Adrenal gland (tissue), 12 donors: ENCODE data around the gene SRSF11. TPM values are rescaled to one million over a fixed set of nuclear protein-coding genes. Genes with fewer than 3 reads are reported as not detected.

ENCODE experiments used
- DNase-seq, 7 donors: peaks; one replicate each; pipeline ENCODE4 v3.0.0-alpha.2; 2019 to 2020
- H3K27ac ChIP-seq, 5 donors: fragments of 200-600 bp; sonication (generic) in 4 of 5; 1 replicate in 3 of 5; 2 replicates in 2 of 5; pipeline versions ENCODE4 v1.5.1 to v1.8.0; 2016 to 2020; ENCODE audit warnings: mild to moderate bottlenecking in 1 of 5
- H3K27me3 ChIP-seq: fragments of 200-600 bp; 2 replicates; pipeline ENCODE4 v1.8.0; 2021
- H3K36me3 ChIP-seq, 2 donors: fragments of 200-600 bp; replicated peaks in 1 of 2; 1 replicate in 1 of 2; 2 replicates in 1 of 2; pipeline versions ENCODE4 v1.5.1 to v1.8.0; 2018 to 2022
- H3K4me1 ChIP-seq, 2 donors: fragments of 200-600 bp; replicated peaks in 1 of 2; 1 replicate in 1 of 2; 2 replicates in 1 of 2; pipeline versions ENCODE4 v1.5.1 to v1.8.0; 2018 to 2021
- H3K4me3 ChIP-seq, 4 donors: fragments of 200-600 bp; sonication (generic) in 3 of 4; one replicate each; pipeline ENCODE4 v1.5.1; 2016 to 2018
- H3K9me3 ChIP-seq, 3 donors: fragments of 200-600 bp; sonication (generic) in 1 of 3; replicated peaks in 1 of 3; 1 replicate in 2 of 3; 2 replicates in 1 of 3; pipeline versions ENCODE4 v1.5.1 to v1.8.0; 2016 to 2021
- POLR2A ChIP-seq, 2 donors: fragments of 450-650 bp; IDR thresholded peaks; one replicate each; pipeline ENCODE4 v1.6.1; 2017; ENCODE audit warnings: antibody characterized with exemption in 2 of 2, mild to moderate bottlenecking in 2 of 2, moderate library complexity in 1 of 2
- WGBS, 4 donors: extraction: QIAGEN DNeasy Blood & Tissue Kit in 2 of 4; methylation state at CpG; one replicate each; pipeline versions ENCODE4 v1.1.5 to v1.1.7; 2013 to 2017; 5-methylcytosine and 5-hydroxymethylcytosine counted together
- intact Hi-C, 2 donors: fragments of 100-400 bp; cut with DNase I; formaldehyde crosslinking; loops; one replicate each; pipeline versions ENCODE4 v1.14.1 to v1.15.0; 2022 to 2023
- polyA plus RNA-seq, 3 donors: library from polyadenylated mRNA; stranded (reverse); fragments of 200-250 nt in 2 of 3; fragments of 350-450 nt in 1 of 3; fragmentation: Illumina TruSeq in 1 of 3; extraction: RNeasy Lipid Tissue Mini Kit (QIAGEN cat#74804) in 1 of 3; gene quantifications; one replicate each; pipeline ENCODE4 v1.2.3, GENCODE V29; 2013 to 2014
- total RNA-seq, 9 donors: library from RNA; depleted of rRNA in 4 of 9; stranded (reverse); fragments of >200 nt in 4 of 9; fragments of 120-200 nt in 1 of 9; fragmentation: NEBNext Ultra II Directional in 1 of 9; extraction: Animal tissue kit (Norgen Biotek cat#: 25700) in 1 of 9; gene quantifications; one replicate each; pipeline versions ENCODE4 v1.1.0 to v1.2.4, GENCODE V29; 2013 to 2023
- TF ChIP-seq, protein P1 (sequence below), 6 experiments: fragments of 450-650 bp in 4 of 6; fragments of 200-600 bp in 2 of 6; sonication (generic) in 1 of 6; IDR thresholded peaks; 1 replicate in 5 of 6; 2 replicates in 1 of 6; pipeline versions ENCODE4 v1.5.1 to v1.8.0; 2016 to 2021; ENCODE audit warnings: antibody characterized with exemption in 6 of 6, mild to moderate bottlenecking in 2 of 6, moderate library complexity in 1 of 6
- donor health status: healthy with polysubstance abuse.
- donor health status: Bipolar disorder and iron deficiency.
- donor health status: DM: yes; HTN: yes; CAD: no.
- donor health status: DM: no; HTN: no; CAD: no.
- donor health status: DM: no; HTN: no; CAD: no.
- donor health status: DM: yes; HTN: yes; CAD: no.

Gene SRSF11
- total and polyA plus RNA-seq, 12 donors: 43.3 to 276 (median 123) TPM

- peaks cover 0 to 84% of the 10 kb centered on the region in 2 donors for H3K36me3 ChIP-seq
- intact Hi-C loops: loop anchor here in 1 of 2 donors (10.0 kb wide), 1 partner anchor 817 kb away; no protein-coding TSS in a partner anchor
- H3K9me3 ChIP-seq: no peaks in the 10 kb centered on the region
- H3K27me3 ChIP-seq: no peaks in the 10 kb centered on the region
- no peak for TF ChIP-seq POLR2A (IDR thresholded peaks at IDR 0.05)
- no peak overlapping the region for H3K4me3 ChIP-seq
- H3K4me1 ChIP-seq: peaks cover 0 to 6% of the 10 kb centered on the region in 2 donors
- DNase-seq: no peak
- H3K27ac ChIP-seq: no peak overlapping the region
Measured at GRCh38 chr1:70247768-70248167, 26.6 kb downstream of the SRSF11 start.

DNA sequence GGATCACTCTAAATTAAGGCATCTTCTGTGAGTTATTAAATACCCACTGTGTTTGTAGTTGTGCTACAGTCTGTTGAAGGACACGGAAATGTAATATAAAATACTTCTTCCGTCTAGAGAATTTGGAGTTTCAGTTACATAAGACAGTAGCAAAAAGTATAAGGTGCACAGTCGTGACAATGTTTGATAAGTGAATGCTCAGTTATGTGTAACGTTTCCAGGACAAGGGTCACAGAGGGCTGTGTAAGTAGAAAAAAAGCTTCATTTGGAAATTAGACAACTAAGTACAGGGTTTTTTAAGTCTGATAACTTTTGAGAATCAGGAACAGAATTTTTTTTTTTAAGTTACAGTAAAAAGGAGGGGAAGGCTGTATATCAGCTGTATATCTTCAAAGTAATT is 27.5 kb downstream of the SRSF11 start:
- no peaks in the 10 kb centered on the region for H3K27me3 ChIP-seq
- no peak overlapping the region for H3K27ac ChIP-seq
- peaks cover 0 to 6% of the 10 kb centered on the region in 2 donors for H3K4me1 ChIP-seq
- WGBS, 4 donors: 70 to 80% (median 74%) methylated on average over 4 of the region's 4 CpGs
- intact Hi-C loops: loop anchor here in 1 of 2 donors (10.0 kb wide), 1 partner anchor 816 kb away; no protein-coding TSS in a partner anchor
- no peak overlapping the region for H3K4me3 ChIP-seq
- TF ChIP-seq, protein P1, sequence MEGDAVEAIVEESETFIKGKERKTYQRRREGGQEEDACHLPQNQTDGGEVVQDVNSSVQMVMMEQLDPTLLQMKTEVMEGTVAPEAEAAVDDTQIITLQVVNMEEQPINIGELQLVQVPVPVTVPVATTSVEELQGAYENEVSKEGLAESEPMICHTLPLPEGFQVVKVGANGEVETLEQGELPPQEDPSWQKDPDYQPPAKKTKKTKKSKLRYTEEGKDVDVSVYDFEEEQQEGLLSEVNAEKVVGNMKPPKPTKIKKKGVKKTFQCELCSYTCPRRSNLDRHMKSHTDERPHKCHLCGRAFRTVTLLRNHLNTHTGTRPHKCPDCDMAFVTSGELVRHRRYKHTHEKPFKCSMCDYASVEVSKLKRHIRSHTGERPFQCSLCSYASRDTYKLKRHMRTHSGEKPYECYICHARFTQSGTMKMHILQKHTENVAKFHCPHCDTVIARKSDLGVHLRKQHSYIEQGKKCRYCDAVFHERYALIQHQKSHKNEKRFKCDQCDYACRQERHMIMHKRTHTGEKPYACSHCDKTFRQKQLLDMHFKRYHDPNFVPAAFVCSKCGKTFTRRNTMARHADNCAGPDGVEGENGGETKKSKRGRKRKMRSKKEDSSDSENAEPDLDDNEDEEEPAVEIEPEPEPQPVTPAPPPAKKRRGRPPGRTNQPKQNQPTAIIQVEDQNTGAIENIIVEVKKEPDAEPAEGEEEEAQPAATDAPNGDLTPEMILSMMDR (IDR thresholded peaks at IDR 0.05): no peak
- no peak for TF ChIP-seq POLR2A (IDR thresholded peaks at IDR 0.05)
- H3K9me3 ChIP-seq: no peaks in the 10 kb centered on the region
- DNase-seq: no peak
- H3K36me3 ChIP-seq: peaks cover 0 to 81% of the 10 kb centered on the region in 2 donors

- Histone ChIP-seq H3K9me3 (peaks cover 0 to 7% (median 0%) of the 10 kb centered on the region in 3 donors), H3K36me3 (peaks cover 0 to 7% of the 10 kb centered on the region in 2 donors), H3K4me3 (no peak overlapping the region), H3K27ac (no peak overlapping the region), H3K27me3 (no peaks in the 10 kb centered on the region), H3K4me1 (no peaks in the 10 kb centered on the region)
- intact Hi-C loops: no loop called here
- DNase-seq: no peak
- 27 to 64% (median 56%) methylated on average over 1 of the region's 1 CpG for WGBS, 4 donors
- TF ChIP-seq, protein P1 (IDR thresholded peaks at IDR 0.05): no peak
- no peak for TF ChIP-seq POLR2A (IDR thresholded peaks at IDR 0.05)
Measured at GRCh38 chr1:70256664-70257063, 35.5 kb downstream of the SRSF11 start.

GRCh38 chr1:70264839-70265238 is 43.7 kb downstream of the SRSF11 start:
- intact Hi-C loops: no loop called here
- H3K36me3 ChIP-seq: peaks cover 0 to 4% of the 10 kb centered on the region in 2 donors

More at GRCh38 chr1:70264839-70265238, 43.7 kb downstream of the SRSF11 start:
- Histone ChIP-seq H3K9me3 (peaks cover 0 to 10% (median 0%) of the 10 kb centered on the region in 3 donors), H3K4me3 (no peak overlapping the region), H3K27me3 (no peaks in the 10 kb centered on the region), H3K4me1 (no peaks in the 10 kb centered on the region), H3K27ac (no peak overlapping the region)
- 84 to 88% (median 86%) methylated on average over 7 of the region's 7 CpGs for WGBS, 4 donors
- TF ChIP-seq POLR2A (IDR thresholded peaks at IDR 0.05): no peak
- TF ChIP-seq, protein P1 (IDR thresholded peaks at IDR 0.05): no peak
- DNase-seq: no peak
